NCI-H1105 treated with DMSO at 0.1 percent for 48 hours (cell line): ENCODE data around the gene FXYD7.
A peak's percentile ranks its signal among the peaks of the same experiment; 100 is the strongest.
"Not testable (repeated sequence)": the region's sequence is repeated elsewhere in the genome, so short reads cannot be mapped to it uniquely, and the experiment has no call there.

ENCODE experiments used
- DNase-seq: peaks from one replicate; lab custom pipeline; 2025; lab: John Stamatoyannopoulos, UW

Gene FXYD7

GRCh38 chr19:35144600-35145436 lies 1.8 kb downstream of the FXYD7 start:
- peak; percentile 49 for DNase-seq

GRCh38 chr19:35146746-35147459 lies 3.8 kb downstream of the FXYD7 start:
- no peak for DNase-seq

- no peak for DNase-seq
These were observed 6.4 kb downstream of the FXYD7 start for GRCh38 chr19:35149463-35149862.

DNA sequence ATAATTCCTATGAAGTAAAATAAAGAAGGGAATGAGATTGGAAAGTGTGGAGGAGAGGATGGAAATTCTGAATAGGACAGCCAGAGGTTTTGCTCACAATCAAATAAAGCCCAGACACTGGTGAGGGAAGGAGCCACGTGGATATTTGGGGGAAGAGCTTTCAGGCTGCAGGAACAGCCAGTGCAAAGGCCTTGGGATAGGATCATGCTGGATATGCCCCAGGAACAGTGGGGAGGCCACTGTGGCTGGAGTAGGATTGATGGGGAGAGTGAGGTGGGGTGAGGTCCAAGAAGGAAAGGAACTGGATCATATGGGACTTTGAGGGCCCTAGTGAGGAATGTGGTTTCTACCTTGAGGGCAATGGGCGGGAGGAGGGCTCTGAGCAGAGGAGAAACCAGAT lies 7.4 kb downstream of the FXYD7 start:
- no peak for DNase-seq

GRCh38 chr19:35151273-35152065 lies 8.4 kb downstream of the FXYD7 start:
- no peak for DNase-seq

- DNase-seq = not testable (repeated sequence)
These were observed 10.1 kb downstream of the FXYD7 start for GRCh38 chr19:35153129-35153522.

GRCh38 chr19:35153701-35154524 lies 10.9 kb downstream of the FXYD7 start:
- peak; percentile 37 for DNase-seq

GRCh38 chr19:35154525-35155406 lies 11.7 kb downstream of the FXYD7 start, which contains the start of gene FXYD5:
Gene FXYD5, plus strand, starts transcription at chr19:35154735. Its CDS starts 816 bp downstream, at chr19:35155551.
- peak; percentile 17 for DNase-seq

GRCh38 chr19:35155441-35155840 lies 12.4 kb downstream of the FXYD7 start:
- no peak for DNase-seq

- no peak for DNase-seq
These were observed 13.1 kb downstream of the FXYD7 start for GRCh38 chr19:35155981-35156672.

GRCh38 chr19:35156673-35157014 lies 13.6 kb downstream of the FXYD7 start:
- DNase-seq = no peak

- no peak for DNase-seq
These were observed 14.4 kb downstream of the FXYD7 start for GRCh38 chr19:35157431-35157830.

GRCh38 chr19:35159606-35160005 lies 16.6 kb downstream of the FXYD7 start:
- no peak for DNase-seq

GRCh38 chr19:35160629-35161433 lies 17.8 kb downstream of the FXYD7 start:
- DNase-seq = no peak

- no peak for DNase-seq
These were observed 18.3 kb downstream of the FXYD7 start for GRCh38 chr19:35161434-35161743.

DNA sequence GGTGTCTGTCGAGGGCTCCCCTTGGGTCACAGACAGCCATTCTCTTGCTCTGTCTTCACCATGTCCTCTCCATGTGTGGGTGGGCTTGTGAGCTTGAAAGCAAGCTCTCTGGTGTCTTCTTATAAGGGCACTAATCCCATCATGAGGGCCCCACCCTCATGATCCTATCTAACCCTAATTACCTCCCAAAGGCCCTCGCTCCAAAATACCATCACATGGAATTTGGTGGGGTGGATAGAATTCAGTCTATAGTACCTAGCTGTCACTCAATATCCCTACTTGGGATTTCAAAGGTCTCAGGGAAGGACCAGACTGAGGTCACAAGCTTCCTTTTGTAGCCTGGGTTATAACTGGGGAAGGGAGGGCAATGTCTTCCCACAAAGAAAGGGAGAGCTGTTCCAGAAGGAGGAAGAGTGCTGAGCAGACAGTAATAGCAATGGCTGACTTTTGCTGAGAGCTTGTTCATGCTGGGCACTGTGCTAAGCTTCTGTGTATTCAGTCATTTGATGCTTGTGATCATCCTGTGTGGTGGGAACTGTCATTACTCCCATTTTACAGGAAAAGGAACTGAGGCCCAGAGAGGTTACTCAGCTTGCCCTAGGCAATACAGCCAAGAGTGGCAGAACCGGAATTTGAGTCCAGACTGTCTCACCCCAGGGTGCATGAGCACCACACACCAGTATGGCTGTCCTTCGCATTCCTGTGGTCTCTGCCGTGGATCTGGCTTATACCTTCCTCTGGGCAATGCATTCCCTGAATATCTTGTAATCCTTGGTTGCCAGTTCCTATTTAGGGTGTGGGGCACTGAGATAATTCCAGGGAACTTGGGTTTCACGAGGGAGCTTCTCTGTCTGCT lies 19.6 kb downstream of the FXYD7 start:
- no peak for DNase-seq

DNA sequence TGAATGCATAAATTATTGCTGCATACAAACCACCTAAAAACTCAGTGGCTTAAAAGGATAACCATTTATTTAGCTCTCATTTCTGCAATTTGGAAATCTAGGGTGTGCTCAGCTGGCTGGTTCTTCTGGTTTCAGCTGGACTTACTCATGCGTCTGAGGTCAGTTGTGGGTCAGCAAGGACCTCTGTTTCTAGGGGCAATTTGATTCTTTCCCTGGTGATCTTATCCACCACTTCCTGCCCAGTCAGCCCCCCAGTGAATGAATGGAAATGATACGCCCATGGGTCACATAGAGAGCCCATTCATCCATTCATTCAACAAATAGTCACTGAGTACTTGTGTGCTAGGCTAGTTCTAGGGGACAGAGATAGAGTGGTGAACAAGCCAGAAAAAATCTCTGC lies 21.4 kb downstream of the FXYD7 start:
- DNase-seq = no peak
